D721Med (cell line): Measurements from ENCODE around the gene CENPC.
"Not testable (repeated sequence)": the region's sequence is repeated elsewhere in the genome, so short reads cannot be mapped to it uniquely, and the experiment has no call there.

Experiments
- DNase-seq: peaks from one replicate; pipeline ENCODE4 v3.0.0; 2011; ENCODE audit warnings: low spot score; ENCODE audit not compliant: insufficient read length
- FAIRE-seq: peaks from 2 replicates; lab custom pipeline; 2011; peaks lifted over from hg19 to GRCh38; lab: Jason Lieb, UNC
- CTCF ChIP-seq: IDR thresholded peaks from 2 replicates; pipeline ENCODE4 v1.5.1; 2012; ENCODE audit warnings: mild to moderate bottlenecking, control low read depth; ENCODE audit not compliant: insufficient read depth; ENCODE audit errors: missing control alignments

CENPC gene

GRCh38 chr4:67568820-67569219, 23.5 kb upstream of the CENPC start:
- FAIRE-seq (no peak), DNase-seq (no peak)
- no peak for TF ChIP-seq CTCF

- no peak for FAIRE-seq
- TF ChIP-seq CTCF = no peak
- DNase-seq = no peak
These were observed 21.0 kb upstream of the CENPC start for GRCh38 chr4:67566335-67566734.

- TF ChIP-seq CTCF = no peak
- DNase-seq (no peak), FAIRE-seq (no peak)
These were observed 20.0 kb upstream of the CENPC start for GRCh38 chr4:67565284-67565683.

- DNase-seq (no peak), FAIRE-seq (peak; percentile 44)
- no peak for TF ChIP-seq CTCF
These were observed 13.2 kb upstream of the CENPC start, which contains the start of gene STAP1 for GRCh38 chr4:67558493-67558892. Gene STAP1 (plus strand): TSS chr4:67558727. CDS start chr4:67558810, 83 bp downstream.

GRCh38 chr4:67556436-67556835, 11.1 kb upstream of the CENPC start:
- DNase-seq = no peak
- TF ChIP-seq CTCF = no peak
- no peak for FAIRE-seq

GRCh38 chr4:67555447-67555846, 10.1 kb upstream of the CENPC start:
- no peak for TF ChIP-seq CTCF
- DNase-seq = no peak
- FAIRE-seq = no peak

GRCh38 chr4:67554096-67554495, 8.8 kb upstream of the CENPC start:
- FAIRE-seq = no peak
- DNase-seq = no peak
- TF ChIP-seq CTCF = no peak

- not testable (repeated sequence) for DNase-seq, FAIRE-seq
These were observed 7.0 kb upstream of the CENPC start for GRCh38 chr4:67552146-67552792.
